ENCODE measurements around the gene KNDC1. TPM values are rescaled to one million over a fixed set of nuclear protein-coding genes. Genes with fewer than 3 reads are reported as not detected.

KNDC1 gene
- total and polyA plus RNA-seq, 2 donors (not counting 3 experiments of a cell fraction or from before 2014, with no cell fraction given) = not detected

DNA sequence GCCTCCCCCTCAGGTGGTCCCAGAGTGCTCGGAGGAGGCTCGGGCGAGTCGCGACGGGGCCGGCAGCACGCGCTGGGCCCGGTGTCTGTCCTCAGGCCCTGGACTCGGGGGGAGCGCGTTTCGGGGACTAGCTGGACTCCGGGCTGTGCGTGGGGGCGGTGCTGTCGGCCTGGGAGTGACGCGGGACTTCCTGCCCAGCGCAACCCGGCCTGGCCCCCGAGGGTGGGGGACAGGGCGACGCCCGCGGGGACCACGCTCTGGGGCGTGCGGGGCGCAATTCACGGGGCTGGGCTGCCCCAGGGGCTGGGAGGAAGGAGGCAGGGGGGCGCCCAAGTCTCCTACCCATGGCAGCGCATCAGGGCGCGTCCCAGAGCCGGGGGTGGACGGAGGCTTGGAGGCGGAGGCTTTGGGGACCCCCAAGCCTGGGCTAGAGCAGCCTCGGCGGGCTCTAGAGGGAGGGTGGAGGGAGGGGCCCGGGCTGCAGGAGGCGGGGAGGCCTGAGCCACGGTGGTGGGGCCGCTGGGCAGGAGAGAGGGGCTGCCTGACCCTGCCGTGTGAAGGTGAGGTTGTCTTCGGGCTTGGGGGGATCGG, 75.3 kb downstream of the KNDC1 start:
- CTCF ChIA-PET = no interaction called here
- no peaks in the 10 kb centered on the region for H3K36me3 ChIP-seq (ENCODE audit: control insufficient read depth in 2 of 2, extremely low read depth in 1 of 2, insufficient read depth in 2 of 2, low read length in 2 of 2)
- POLR2A ChIA-PET = no interaction called here
- DNase-seq (ENCODE audit: low read depth, low spot score) = no peak
- TF ChIP-seq JUN (IDR thresholded peaks at IDR 0.05; ENCODE audit: borderline replicate concordance, insufficient read depth, insufficient read length, low read depth) = no peak
- no peak for TF ChIP-seq POLR2A (IDR thresholded peaks at IDR 0.05; ENCODE audit: low read depth, low read length)
- TF ChIP-seq, protein P1, sequence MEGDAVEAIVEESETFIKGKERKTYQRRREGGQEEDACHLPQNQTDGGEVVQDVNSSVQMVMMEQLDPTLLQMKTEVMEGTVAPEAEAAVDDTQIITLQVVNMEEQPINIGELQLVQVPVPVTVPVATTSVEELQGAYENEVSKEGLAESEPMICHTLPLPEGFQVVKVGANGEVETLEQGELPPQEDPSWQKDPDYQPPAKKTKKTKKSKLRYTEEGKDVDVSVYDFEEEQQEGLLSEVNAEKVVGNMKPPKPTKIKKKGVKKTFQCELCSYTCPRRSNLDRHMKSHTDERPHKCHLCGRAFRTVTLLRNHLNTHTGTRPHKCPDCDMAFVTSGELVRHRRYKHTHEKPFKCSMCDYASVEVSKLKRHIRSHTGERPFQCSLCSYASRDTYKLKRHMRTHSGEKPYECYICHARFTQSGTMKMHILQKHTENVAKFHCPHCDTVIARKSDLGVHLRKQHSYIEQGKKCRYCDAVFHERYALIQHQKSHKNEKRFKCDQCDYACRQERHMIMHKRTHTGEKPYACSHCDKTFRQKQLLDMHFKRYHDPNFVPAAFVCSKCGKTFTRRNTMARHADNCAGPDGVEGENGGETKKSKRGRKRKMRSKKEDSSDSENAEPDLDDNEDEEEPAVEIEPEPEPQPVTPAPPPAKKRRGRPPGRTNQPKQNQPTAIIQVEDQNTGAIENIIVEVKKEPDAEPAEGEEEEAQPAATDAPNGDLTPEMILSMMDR (IDR thresholded peaks at IDR 0.05; ENCODE audit: extremely low read depth in 1 of 2, insufficient read depth in 1 of 2, low read depth in 1 of 2, low read length in 2 of 2) = no peak
- no peak for TF ChIP-seq POLR2AphosphoS5 (IDR thresholded peaks at IDR 0.05; ENCODE audit: insufficient read depth, low read depth, low read length)
- H4K20me1 ChIP-seq (replicated peaks; ENCODE audit: control insufficient read depth, extremely low read depth, insufficient read depth, low read length) = no peaks in the 10 kb centered on the region
- BruUV-seq (replicated peaks) = no TSS peak
- H3K4me2 ChIP-seq (ENCODE audit: insufficient read depth, low read length) = no peak overlapping the region
- no peak for FAIRE-seq
- H3K79me2 ChIP-seq (ENCODE audit: control insufficient read depth, insufficient read depth, low read length) = no peaks in the 10 kb centered on the region
- peaks cover 40 to 59% of the 10 kb centered on the region in 2 experiments for H3K27me3 ChIP-seq (ENCODE audit: control insufficient read depth in 2 of 2, insufficient read depth in 2 of 2, low read length in 2 of 2)
- no peaks in the 10 kb centered on the region for H3K9me3 ChIP-seq (replicated peaks; ENCODE audit: control insufficient read depth, insufficient read depth, low read length)
- no peak overlapping the region for H3K27ac ChIP-seq (ENCODE audit: insufficient read depth, low read depth, low read length)
- H3K4me1 ChIP-seq (ENCODE audit: control insufficient read depth, extremely low read depth, insufficient read depth, low read length) = no peaks in the 10 kb centered on the region
- H2AFZ ChIP-seq (ENCODE audit: low read depth, low read length) = no peak overlapping the region
- dilution Hi-C loops (cut with MboI; ENCODE audit: extremely low pct_ligation_motif_present, low sequenced_read_pairs) = no loop called here
- no peak overlapping the region for H3K9ac ChIP-seq (replicated peaks; ENCODE audit: extremely low read depth, insufficient read depth, low read length)
- no peak overlapping the region for H3K4me3 ChIP-seq (replicated peaks in 1 of 3; ENCODE audit: insufficient read depth in 1 of 3, low read depth in 1 of 3, low read length in 3 of 3)
- no peaks in the 10 kb centered on the region for H3K9me1 ChIP-seq (replicated peaks; ENCODE audit: control insufficient read depth, extremely low read depth, insufficient read depth, low read length)
- intact Hi-C loops (cut with micrococcal nuclease) = no loop called here

DNA sequence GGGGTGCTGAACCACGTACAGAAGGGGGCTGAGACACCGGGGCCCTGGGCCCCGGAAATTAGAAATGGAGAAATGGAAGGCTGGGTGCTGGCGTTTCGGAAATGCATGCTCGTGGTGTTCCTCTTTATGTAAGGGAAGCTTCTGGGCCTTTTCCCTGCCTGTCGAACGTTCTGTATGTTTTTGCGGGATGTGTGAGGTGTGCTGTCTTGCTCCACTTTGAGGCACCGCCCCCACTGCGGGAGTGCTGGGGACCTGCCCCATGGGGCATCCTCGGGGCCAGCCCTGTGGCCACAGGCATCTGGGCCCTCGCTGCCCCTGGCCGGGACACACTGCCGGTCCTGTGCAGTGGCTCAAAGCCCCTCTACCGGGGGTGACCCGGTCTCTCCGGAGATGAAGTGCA, 75.9 kb downstream of the KNDC1 start:
- H3K27ac ChIP-seq (ENCODE audit: insufficient read depth, low read depth, low read length) = no peak overlapping the region
- ChIA-PET CTCF (no interaction called here), POLR2A (no interaction called here)
- H3K79me2 ChIP-seq (ENCODE audit: control insufficient read depth, insufficient read depth, low read length) = no peaks in the 10 kb centered on the region
- FAIRE-seq (no peak), DNase-seq (ENCODE audit: low read depth, low spot score) (no peak)
- H3K27me3 ChIP-seq (ENCODE audit: control insufficient read depth in 2 of 2, insufficient read depth in 2 of 2, low read length in 2 of 2) = peaks cover 40 to 58% of the 10 kb centered on the region in 2 experiments
- BruUV-seq (replicated peaks) = no TSS peak
- H3K9me3 ChIP-seq (replicated peaks; ENCODE audit: control insufficient read depth, insufficient read depth, low read length) = no peaks in the 10 kb centered on the region
- no peaks in the 10 kb centered on the region for H3K9me1 ChIP-seq (replicated peaks; ENCODE audit: control insufficient read depth, extremely low read depth, insufficient read depth, low read length)
- H3K9ac ChIP-seq (replicated peaks; ENCODE audit: extremely low read depth, insufficient read depth, low read length) = no peak overlapping the region
- TF ChIP-seq GATA2 (IDR thresholded peaks at IDR 0.05; ENCODE audit: insufficient read depth, insufficient read length, low read depth, low read length) (no peak), POLR2A (IDR thresholded peaks at IDR 0.05; ENCODE audit: low read depth, low read length) (no peak), MYC (IDR thresholded peaks at IDR 0.05; ENCODE audit: low read depth, low read length) (no peak), FOS (IDR thresholded peaks at IDR 0.05; ENCODE audit: borderline replicate concordance, insufficient read depth, low read length) (no peak)
- no peaks in the 10 kb centered on the region for H3K4me1 ChIP-seq (ENCODE audit: control insufficient read depth, extremely low read depth, insufficient read depth, low read length)
- H3K4me3 ChIP-seq (replicated peaks in 1 of 3; ENCODE audit: insufficient read depth in 1 of 3, low read depth in 1 of 3, low read length in 3 of 3) = no peak overlapping the region
- H3K36me3 ChIP-seq (ENCODE audit: control insufficient read depth in 2 of 2, extremely low read depth in 1 of 2, insufficient read depth in 2 of 2, low read length in 2 of 2) = no peaks in the 10 kb centered on the region
- no peaks in the 10 kb centered on the region for H4K20me1 ChIP-seq (replicated peaks; ENCODE audit: control insufficient read depth, extremely low read depth, insufficient read depth, low read length)
- H3K4me2 ChIP-seq (ENCODE audit: insufficient read depth, low read length) = no peak overlapping the region
- intact Hi-C loops (cut with micrococcal nuclease) = no loop called here
- dilution Hi-C loops (cut with MboI; ENCODE audit: extremely low pct_ligation_motif_present, low sequenced_read_pairs) = no loop called here
- no peak overlapping the region for H2AFZ ChIP-seq (ENCODE audit: low read depth, low read length)
